GM21526 (cell line): ENCODE measurements around the gene PEG3.
"Not testable (repeated sequence)": the region's sequence is repeated elsewhere in the genome, so short reads cannot be mapped to it uniquely, and the experiment has no call there.

Experiments used
- ATAC-seq: cut with Tn5 transposase; IDR thresholded peaks from one replicate; pipeline ENCODE4 v1.9.1; 2021; ENCODE audit warnings: moderate library complexity; ENCODE audit not compliant: unreplicated experiment, low FRiP score

The PEG3 gene

DNA sequence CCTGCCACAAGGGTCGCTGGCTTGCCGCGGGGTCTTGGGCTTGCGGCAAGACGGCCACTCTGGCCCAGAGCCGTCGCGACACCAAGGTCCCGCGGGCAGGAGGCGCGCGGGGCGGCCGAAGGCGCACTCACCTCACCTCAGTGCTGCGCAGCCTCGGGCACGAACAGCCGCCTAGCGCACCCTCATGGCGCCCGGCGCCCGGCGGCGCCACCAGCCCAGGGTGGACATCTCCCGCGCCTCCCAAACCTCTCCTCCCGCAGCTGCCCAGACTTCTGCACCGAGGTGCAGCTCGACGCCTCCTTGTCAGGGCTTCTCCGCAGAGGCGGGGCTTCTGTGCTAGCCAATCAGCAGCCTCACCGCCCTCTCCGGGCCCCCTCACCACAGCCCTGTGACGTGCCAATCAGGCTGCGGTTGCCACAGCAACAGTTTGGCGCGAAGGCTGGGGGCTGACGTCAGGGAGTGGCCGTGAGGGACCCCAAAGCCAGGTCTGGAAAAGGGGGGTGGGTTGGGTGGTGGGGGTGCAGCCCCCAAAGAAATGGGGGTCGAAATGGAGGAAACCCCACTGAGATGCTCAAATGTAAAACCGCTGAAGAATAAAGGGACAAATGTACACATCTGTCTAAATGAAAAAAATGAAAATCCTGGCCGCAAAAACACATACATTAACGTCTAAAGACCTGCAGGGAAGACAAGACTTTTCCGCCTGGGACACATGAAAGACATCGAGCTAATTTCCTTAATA is at the start of gene PEG3, which contains the start of gene ZIM2:
TSS of gene PEG3 (minus strand) at position 276 of the 742 bp plus-strand sequence. CDS start 16,071 bp downstream, outside the sequence.
TSS of gene ZIM2 (minus strand) at position 276 of the 742 bp plus-strand sequence. CDS start 16,449 bp downstream, outside the sequence.
- no peak for ATAC-seq

DNA sequence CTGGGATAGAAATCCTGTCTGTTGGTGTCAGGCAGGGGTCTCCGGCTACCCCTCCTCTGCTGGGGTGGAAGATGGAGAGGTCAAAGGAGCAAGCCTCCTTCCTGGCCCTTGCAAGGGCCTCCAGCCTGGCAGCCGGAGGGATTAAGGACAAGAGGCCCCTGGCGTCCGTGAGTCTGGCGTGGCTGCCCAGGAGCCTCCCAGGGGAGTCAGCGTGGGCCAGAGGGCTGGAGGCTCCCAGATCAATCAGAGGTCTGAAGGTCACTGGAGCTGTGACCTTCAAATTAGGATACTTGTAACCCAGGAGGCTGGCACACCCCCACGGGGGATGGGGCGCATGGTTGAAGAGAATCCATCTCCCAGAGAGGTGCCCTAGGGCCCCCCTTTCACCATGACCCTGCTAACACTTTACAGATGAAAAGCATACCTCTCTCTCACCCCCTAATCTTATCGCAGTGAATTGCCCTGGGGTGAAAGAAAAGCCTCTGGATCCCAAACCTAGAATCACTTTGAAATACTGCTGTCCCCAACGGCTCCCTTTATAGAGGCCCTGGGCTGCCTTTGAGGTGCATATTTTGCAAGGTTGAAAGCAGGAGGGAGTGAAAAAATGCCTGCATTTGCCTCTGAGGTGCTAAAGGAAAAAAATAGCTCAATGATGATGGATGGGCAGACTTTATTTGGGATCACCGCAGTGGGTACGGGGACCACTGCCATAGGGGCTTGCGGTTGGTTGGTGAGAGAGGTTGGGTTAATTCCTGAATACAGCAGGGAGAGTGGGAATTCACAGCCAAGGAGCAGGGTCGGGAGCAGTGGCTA is 44.9 kb upstream of the PEG3 start:
- ATAC-seq = no peak

DNA sequence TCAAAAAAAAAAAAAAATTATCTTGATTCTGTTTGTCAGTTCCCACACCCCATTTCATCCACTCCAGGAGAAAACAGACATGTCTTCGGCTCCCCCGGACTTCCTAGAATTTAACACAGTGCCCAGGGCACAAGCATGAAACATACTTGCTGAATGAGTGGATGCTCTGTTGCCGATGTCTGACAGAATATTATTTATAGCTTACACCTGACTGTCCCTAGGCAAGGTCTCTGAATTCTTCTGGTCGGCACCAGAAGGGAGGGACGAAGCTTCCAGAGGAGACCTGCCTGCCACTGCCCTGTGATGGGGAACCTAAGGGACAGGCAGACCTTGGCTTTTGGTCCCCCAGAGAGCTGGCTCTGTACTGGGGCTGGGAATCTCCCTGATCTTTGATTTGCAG is 43.9 kb upstream of the PEG3 start:
- no peak for ATAC-seq

DNA sequence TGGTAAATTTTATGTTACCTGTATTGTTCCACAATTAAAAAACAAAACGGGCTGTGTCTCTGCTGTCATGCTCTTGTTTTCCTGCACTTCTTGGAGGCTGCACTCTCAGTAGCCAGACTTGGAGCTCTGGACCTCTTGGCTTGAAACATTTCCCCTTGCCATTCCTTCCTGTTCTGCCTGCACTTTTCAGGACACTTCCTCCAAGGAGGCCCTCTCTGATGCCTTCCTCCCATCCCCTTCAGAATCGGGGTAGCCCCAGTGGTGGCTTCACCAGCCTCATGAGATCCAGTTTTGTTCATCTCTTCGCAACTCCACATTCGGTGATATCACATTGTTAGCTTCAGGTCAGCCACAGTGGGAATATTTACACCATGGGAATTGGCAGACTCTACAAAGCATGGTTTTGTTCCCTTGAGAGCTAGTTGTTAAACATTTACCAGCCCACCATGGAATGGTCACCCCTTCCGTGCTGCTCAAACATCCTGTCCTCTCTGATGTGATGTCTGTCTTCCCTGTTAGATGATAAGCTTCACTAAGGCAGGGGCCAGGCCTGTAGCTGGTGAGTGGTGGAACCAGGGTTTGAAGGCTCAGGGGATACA is 40.2 kb upstream of the PEG3 start:
- no peak for ATAC-seq

DNA sequence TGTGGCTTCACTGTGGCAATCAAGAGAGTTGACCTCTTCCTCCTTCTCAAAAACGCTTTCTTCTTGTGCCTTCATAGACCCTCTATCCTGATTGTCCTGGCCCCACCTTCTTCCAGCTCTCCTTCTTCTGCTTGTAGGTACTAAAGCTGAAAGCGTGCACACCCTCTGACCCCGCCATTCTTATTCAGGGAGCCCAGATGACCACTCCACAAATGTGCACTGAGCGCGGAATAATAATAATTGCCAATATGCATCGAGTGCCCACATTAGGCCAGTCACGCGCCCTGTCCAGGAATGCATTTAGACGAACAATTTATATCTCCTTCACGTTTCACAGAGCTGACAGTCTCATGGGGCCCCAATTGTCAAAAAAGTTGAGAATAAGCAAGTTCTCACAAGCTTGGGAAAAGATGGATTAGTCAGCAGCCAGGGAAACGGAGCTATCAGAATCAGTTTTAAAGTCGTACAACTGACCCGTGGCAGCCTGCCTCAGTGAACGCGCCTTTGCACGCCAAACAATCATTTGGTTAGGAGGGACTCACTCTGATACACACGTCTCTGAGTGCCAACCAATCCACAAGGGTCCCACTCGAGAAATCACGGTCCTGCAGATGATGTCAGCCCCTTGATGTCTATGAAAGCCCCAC is 36.7 kb upstream of the PEG3 start:
- no peak for ATAC-seq

DNA sequence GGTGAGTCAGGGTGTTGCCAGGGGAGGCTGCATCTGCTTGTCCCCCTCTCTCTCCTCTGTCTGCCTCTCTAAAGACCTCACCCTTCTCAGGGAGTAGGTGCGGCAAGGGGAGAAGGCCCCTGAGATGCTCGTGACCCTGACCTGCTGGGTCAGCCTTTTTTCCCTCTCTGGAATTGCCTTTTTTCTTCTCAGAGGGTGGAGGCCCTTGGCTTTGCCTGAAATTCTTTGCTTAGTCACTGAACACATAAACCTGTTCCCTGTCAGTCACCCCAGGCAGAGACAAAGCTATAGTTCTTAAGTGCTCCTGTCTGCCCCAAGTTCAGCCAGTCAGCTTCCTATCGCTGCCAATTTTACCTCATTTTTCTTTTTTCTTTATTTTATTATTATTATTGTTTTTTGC is 35.2 kb upstream of the PEG3 start:
- no peak for ATAC-seq

DNA sequence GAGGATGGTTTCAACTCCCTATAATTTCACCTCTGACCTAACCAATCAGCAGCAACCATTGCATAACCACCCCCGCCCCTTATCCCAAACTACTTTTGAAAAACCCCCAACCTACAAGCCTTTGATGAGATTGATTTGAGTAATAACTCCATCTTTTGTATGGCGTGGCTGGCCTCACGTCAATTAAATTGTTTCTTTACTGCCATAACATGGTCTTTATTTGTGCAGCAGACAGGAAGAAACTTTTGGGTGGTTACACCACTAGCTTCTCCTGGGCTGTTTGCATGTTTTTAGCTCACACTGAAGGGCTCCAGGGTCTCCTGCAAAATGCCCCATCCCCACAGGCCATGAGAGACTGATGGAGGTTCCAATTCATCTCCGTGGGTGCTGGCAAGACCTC is 34.0 kb upstream of the PEG3 start:
- ATAC-seq = no peak

DNA sequence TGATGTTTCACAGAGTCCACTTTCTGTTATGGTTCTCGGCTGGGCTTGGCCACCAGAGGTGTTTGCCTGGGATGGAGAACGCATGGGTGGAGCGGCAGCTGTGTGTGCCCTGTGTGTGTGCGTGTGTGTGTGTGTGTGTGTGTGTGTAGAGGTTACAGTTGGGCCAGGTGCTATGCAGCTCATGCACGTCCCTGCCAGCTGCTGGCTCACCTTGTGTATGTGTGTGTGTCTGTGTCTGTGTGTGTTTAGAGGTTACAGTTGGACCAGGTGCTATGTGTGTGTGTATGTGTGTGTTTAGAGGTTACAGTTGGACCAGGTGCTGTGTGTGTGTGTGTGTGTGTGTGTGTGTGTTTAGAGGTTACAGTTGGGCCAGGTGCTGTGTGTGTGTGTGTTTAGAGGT is 33.0 kb upstream of the PEG3 start:
- ATAC-seq = no peak

DNA sequence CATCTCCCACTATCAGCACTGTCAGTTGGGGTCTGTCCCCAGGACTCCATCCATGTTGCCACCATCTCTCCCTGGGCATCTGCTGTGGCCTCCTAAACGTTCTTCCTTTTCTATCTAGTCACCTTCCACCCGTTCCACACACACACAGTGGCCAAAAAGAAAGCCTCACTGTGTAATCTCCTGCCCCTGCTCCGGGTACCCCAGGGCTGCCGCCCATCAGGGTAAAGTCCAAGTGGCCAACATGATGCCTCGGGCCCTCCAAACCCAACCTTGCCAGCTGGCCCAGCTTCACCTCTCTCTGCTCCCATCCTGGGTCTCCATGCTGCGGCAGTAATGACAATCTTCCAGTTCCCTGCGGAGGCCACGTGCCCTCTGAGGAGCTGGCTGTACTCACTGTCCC is 29.4 kb upstream of the PEG3 start:
- no peak for ATAC-seq

DNA sequence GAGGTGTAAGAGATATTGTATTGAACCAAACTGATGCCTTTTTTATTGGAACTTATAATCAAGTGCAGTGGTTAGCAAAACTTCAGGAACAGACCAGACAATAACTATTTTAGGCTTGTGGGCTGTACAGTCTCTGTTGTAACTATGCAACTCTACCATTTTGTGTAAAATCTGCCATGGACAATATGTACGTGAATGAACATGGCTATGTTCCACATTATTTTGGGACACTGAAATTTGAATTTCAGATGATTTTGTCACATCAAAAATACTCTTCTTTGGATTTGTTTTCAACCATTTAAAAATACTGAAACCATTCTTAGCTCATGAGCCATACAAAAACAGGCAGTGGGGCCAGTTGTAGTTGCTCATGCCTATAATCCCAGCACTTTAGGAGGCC is 27.9 kb upstream of the PEG3 start:
- no peak for ATAC-seq

DNA sequence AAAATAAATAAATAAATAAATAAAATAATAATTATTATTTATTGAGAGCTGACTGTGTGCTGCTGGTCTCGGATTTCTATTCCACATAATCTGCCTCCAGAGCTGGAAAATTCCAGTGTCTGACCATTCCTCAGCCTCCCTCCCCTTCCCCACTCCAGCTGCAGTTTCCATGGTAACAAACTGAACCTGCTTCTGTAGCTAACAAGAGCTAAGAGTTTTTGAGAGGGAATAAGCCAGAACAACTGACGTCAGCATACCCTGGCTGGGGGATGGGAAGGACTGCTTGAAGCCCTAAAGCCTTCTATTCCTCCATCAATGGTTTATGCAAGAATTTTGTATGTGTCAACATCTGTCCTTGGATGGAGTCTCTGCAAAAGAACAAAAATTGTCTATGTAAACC is 26.0 kb upstream of the PEG3 start:
- ATAC-seq = no peak

DNA sequence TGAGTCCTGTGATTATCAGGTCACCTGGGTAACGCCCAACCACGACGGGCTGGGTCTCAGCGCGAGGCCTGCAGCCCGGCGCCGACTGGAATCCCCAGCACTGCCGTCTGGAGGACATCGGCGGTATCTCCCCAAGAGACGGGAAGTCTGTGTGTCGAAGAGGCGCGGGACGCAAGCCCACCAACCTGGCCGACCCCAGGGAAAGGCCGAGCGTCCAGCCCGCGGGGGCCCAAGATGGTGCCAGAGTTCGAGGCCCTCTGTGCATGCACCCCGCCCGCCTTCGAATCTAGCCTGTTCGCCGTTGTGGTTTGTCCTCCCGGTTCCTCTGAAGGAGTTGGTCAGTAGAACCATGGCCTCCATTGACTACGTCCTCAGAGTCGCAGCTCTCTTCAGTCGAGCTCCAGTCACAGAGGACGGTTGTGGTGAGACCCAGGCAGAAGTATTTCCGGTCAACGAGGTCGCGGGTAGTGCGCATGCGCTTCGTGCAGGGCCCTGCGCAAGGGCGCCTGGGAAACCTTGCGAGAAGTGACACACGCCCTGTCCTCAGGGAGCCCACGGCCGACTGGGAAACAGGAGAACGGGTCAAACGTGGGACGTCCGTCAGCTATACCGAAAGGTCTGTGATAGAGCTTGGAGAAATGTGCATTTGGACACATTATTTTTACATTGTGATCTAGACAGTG is 24.1 kb upstream of the PEG3 start:
- ATAC-seq = no peak

DNA sequence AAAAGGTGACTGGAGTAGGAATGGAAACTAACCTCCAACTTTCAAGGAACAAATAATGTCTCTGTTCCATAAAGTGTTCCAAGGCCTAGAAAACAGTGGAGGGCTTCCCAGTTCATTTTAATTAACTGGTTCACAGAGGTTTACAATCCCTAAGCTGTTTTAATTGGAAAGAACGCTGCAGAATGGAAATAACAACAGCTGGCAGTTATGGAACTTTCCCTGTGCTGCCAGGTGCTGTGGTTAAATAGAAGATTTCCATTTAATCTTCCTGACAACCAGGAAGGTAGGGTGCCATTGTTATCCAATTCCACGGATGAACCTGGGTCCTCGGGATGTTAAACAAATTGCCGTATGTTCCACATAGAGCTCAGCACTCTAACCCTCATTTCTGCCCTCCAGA is 22.2 kb upstream of the PEG3 start:
- ATAC-seq = no peak

DNA sequence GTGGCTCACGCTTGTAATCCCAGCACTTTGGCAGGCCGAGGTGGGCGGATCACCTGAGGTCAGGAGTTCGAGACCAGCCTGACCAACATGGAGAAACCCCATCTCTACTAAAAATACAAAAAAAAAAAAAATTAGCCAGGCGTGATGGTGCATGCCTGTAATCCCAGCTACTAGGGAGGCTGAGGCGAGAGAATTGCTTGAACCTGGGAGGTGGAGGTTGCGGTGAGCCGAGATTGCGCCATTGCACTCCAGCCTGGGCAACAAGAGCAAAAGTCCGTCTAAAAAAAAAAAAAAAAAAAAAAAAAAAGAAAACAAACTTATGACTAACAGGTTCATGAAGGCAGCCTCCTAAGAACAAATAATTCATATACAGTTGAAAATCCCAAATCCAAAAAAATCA is 19.9 kb upstream of the PEG3 start:
- not testable (repeated sequence) for ATAC-seq

DNA sequence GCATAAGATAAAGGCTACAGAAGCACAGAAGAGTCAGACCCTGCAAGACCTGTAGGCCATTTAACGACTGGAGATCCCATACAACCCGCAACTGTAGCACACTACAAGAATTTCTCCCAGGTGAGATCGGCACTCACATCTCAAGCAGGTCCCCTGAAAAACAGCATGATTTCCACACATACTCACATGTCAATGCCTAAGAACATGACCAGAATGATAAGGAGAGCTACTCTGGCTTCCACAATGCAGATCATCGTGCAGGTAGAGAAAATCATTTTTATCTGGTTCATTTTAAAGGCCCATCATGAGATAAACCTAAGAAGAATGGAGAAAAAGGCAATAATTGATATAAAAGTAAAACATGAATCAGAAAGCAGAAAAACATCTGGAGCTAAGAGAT is 17.5 kb upstream of the PEG3 start:
- no peak for ATAC-seq

DNA sequence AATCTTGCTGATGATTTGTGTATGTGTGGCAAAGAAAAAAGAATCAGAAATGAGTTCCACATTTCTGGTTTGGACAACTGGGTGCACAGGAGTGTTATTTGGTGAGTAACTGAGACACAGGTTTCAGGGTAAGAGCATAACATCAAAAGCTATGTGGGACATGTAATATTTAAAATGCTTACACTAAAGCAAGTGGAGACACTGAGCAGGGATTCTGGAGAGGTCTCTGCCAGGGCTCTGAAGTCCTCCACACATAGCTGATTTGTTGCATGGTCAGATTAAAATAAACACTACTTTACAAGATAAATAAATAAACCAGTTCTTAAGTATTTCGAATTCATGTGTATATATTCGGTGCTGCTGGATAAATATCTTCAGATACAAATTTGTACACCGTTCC is 16.3 kb upstream of the PEG3 start:
- ATAC-seq = no peak

DNA sequence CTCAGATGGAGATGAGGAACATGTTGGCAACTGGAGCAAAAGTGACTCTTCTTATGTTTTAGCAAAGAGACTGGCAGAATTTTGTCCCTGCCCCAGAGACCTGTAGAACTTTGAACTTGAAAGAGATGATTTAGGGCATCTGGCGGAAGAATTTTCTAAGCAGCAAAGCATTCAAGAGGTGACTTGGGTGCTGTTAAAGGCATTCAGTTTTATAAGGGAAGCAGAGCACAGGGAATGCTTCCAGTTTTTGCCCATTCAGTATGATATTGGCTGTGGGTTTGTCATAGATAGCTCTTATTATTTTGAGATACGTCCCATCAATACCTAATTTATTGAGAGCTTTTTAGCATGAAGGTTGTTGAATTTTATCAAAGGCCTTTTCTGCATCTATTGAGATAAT is 11.8 kb upstream of the PEG3 start:
- ATAC-seq = not testable (repeated sequence)

DNA sequence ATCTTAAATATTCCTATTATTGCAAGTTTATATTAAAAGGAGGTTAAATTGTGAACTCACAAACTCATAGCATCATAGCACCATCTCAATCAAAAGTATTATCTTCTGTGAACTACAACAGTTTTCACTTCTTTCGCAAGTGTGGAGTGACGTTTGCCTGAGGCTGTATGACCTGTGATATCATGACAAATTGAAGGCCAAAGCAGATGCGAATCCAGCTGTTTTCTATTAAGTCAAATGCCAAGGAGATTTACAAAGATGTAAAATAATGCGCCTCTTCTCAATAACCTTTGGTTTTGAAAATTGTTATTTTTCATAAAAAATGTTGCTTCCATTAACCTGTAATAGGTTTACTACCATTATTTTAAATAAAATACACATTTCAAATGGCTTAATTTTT is 7.6 kb upstream of the PEG3 start:
- no peak for ATAC-seq

DNA sequence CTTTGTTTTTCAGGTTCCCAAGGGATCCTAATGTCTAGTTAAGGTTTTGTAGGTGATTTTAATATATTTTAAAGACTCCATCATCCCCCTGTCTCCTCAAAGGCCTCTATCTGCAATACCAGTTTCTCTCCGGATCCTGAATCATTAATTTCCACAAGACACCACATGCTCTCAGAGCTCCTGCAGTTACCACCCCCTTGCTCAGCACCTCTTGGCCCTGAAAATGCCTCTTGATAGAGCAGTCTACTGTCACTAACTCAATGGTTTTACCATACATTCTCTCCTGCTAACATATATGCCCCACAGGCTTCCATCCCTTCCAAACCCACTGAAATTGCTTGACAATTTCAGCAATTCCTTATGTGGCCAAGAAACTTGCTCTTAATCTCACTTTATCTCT is 1.9 kb upstream of the PEG3 start:
- ATAC-seq = no peak

DNA sequence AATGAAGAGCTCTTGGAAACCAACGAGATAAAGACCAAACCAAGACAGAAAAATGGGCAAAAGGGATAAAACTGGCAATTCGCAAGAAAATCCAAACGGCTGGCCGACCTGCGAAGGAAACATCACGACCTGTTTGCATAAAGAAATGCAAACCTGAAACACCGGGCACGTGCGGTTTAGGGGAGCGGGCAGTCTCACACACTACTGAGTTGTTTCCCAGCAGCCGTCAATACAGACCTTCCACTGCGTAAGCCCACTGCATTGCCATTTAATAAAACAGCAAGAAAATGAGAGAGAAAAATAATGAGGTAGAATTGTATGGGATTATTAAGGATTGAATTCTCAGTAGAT is 642 bp upstream of the PEG3 start:
- no peak for ATAC-seq
